MM.1S (cell line): Measurements from ENCODE around the gene NTM.

ENCODE experiments used
- EZH2phosphoT487 ChIP-seq: fragments of 300-600 bp; sonication (generic); IDR thresholded peaks from 2 replicates; pipeline ENCODE4 v1.6.1; 2018; ENCODE audit warnings: antibody characterized with exemption, low read length
- TF ChIP-seq, protein P1 (sequence below): fragments of 300-600 bp; sonication (generic); IDR thresholded peaks from 2 replicates; pipeline ENCODE4 v1.5.1; 2016; ENCODE audit warnings: antibody characterized with exemption, low read length, mixed read lengths

DNA sequence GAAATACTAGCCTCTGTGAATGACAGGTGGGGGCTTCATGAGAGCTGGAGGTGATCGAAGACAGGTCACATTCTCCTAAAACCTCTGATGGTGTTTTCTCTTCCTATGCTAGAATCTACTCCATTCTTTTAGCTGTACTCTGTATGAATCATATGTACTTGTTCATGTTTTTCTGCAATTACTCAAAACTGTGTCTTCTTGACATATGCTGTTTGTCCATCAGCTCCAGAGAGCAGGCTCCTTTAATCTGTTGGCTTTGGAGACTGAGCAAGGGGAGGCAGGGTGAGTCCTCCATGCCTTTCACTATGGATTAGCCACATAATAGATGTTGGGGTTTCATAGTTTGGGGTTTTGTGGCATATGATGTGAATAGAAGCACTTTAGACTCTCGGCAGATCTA is 598.8 kb downstream of the NTM start:
- TF ChIP-seq EZH2phosphoT487: no peak
- TF ChIP-seq, protein P1, sequence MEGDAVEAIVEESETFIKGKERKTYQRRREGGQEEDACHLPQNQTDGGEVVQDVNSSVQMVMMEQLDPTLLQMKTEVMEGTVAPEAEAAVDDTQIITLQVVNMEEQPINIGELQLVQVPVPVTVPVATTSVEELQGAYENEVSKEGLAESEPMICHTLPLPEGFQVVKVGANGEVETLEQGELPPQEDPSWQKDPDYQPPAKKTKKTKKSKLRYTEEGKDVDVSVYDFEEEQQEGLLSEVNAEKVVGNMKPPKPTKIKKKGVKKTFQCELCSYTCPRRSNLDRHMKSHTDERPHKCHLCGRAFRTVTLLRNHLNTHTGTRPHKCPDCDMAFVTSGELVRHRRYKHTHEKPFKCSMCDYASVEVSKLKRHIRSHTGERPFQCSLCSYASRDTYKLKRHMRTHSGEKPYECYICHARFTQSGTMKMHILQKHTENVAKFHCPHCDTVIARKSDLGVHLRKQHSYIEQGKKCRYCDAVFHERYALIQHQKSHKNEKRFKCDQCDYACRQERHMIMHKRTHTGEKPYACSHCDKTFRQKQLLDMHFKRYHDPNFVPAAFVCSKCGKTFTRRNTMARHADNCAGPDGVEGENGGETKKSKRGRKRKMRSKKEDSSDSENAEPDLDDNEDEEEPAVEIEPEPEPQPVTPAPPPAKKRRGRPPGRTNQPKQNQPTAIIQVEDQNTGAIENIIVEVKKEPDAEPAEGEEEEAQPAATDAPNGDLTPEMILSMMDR: no peak
